BJ (cell line): ENCODE results near the gene CD28. TPM values are rescaled to one million over a fixed set of nuclear protein-coding genes. Genes with fewer than 3 reads are reported as not detected.

Source experiments
- CTCF ChIA-PET: fragments of 350-600 bp; formaldehyde crosslinking; extraction: SDS; loops from one replicate; lab custom pipeline; 2021; ENCODE audit warnings: antibody characterized with exemption, inconsistent platforms; lab: Yijun Ruan, JAX
- POLR2A ChIA-PET: fragments of 300-600 bp; sonication (Branson Sonifier 250); formaldehyde crosslinking; extraction: SDS; loops from one replicate; lab custom pipeline; 2021; ENCODE audit warnings: antibody characterized with exemption; lab: Charles Lee
- DNase-seq: peaks from one replicate; pipeline ENCODE4 v3.0.0-alpha.2; 2011; ENCODE audit warnings: low read depth
- H3K27me3 ChIP-seq: 2 replicates; pipeline ENCODE4 v1.6.0; 2011; ENCODE audit warnings: low read length; ENCODE audit not compliant: control insufficient read depth, insufficient read depth
- H3K36me3 ChIP-seq: 2 replicates; pipeline ENCODE4 v1.5.1; 2011; ENCODE audit warnings: low read length; ENCODE audit not compliant: control insufficient read depth, insufficient read depth
- H3K4me3 ChIP-seq: 2 replicates; pipeline ENCODE4 v1.5.1; 2011; ENCODE audit warnings: low read depth, mild to moderate bottlenecking, control low read depth, low read length
- polyA plus RNA-seq: library from polyadenylated mRNA; depleted of rRNA; stranded (reverse); fragments of >200 nt; gene quantifications from 2 replicates; pipeline ENCODE4 v1.2.3, GENCODE V29; 2011; rRNA removed
- small RNA-seq: library from RNA; depleted of rRNA; stranded (forward); fragments of <200 nt; gene quantifications from one replicate; pipeline ENCODE3, GENCODE V24; 2012; ENCODE audit warnings: low replicate concordance, low read depth; ENCODE audit not compliant: insufficient read length
- TF ChIP-seq, protein P1 (sequence below): IDR thresholded peaks from 2 replicates; pipeline ENCODE4 v1.5.1; 2011; ENCODE audit warnings: low read depth, mild to moderate bottlenecking, control low read depth, inconsistent platforms, low read length, moderate library complexity; ENCODE audit not compliant: insufficient read depth

CD28 gene
- polyA plus RNA-seq, 1 experiment = not detected

DNA sequence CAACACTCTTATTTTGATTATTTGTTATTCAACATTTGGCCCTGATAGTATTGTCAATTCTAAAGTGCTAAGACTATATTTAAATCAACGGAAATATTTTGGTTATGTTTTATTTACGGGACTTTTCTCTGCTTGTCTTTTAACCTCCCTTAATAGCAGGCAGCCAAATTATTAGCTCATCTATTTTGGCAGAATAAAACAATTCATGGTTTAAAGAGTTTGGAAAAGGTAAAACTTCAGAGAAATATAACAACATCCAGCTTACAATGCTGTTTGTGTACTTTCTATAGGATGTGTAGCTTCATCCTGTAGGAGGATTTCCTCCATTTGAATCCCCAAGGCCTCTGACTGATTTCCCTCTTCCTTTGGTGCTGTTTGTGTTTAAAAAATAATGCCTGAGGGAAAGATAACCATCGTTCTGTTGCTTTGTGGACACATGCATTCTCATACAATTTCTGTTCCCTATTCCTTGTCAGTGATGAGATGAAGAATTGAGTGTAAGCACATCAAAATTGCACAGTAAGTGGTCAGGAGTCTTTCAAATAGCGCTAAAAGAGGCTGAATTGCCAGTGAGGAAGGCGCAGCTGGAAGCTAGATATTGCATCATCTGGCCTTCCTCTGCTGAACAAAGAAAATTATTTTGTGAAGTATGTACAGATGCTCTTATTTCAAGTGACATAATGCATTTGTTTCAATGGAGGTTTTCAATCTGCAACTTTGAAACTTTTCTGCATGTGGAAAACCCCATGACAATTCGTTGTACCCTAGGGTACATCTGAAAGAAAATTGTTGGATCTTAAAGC, 80.3 kb downstream of the CD28 start:
- H3K4me3 ChIP-seq = no peak overlapping the region
- H3K36me3 ChIP-seq = no peaks in the 10 kb centered on the region
- POLR2A ChIA-PET = interaction anchor here (0.6 kb wide), 1 partner anchor 291 kb away, joined by 3 read pairs; no protein-coding TSS in a partner anchor
- TF ChIP-seq, protein P1, sequence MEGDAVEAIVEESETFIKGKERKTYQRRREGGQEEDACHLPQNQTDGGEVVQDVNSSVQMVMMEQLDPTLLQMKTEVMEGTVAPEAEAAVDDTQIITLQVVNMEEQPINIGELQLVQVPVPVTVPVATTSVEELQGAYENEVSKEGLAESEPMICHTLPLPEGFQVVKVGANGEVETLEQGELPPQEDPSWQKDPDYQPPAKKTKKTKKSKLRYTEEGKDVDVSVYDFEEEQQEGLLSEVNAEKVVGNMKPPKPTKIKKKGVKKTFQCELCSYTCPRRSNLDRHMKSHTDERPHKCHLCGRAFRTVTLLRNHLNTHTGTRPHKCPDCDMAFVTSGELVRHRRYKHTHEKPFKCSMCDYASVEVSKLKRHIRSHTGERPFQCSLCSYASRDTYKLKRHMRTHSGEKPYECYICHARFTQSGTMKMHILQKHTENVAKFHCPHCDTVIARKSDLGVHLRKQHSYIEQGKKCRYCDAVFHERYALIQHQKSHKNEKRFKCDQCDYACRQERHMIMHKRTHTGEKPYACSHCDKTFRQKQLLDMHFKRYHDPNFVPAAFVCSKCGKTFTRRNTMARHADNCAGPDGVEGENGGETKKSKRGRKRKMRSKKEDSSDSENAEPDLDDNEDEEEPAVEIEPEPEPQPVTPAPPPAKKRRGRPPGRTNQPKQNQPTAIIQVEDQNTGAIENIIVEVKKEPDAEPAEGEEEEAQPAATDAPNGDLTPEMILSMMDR = no peak
- CTCF ChIA-PET = interaction anchor here (1.0 kb wide), 1 partner anchor 10 kb away, joined by 3 read pairs; no protein-coding TSS in a partner anchor
- no peaks in the 10 kb centered on the region for H3K27me3 ChIP-seq
- no peak for DNase-seq

DNA sequence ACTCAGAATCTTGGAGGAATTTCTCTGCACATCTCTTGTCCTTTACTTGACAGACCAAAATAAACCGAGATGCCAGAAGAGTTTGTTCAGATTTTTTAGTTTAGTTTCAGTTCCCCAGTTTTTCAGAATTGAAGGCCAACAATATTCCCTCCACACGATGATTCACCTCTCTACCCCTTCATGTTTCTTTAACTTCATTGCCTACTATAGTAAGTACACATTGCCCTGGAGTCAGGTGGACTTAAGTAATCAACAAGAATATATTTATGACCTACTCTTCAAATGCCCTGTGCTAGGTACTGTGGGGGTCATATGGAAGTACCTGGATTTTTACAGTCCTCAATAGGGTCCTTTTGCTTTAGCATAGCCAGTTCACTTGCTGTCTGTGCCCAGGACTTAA, 81.5 kb downstream of the CD28 start:
- ChIA-PET POLR2A (no interaction called here), CTCF (interaction anchor here (1.0 kb wide), 1 partner anchor 9 kb away, joined by 3 read pairs; no protein-coding TSS in a partner anchor)
- no peaks in the 10 kb centered on the region for H3K36me3 ChIP-seq
- no peaks in the 10 kb centered on the region for H3K27me3 ChIP-seq
- H3K4me3 ChIP-seq = no peak overlapping the region
- DNase-seq = no peak
- TF ChIP-seq, protein P1 = no peak

Small RNA genes lying within 50 kb of the gene (small RNA-seq; reads per million reads assigned to genes)
- gene AC125238.1 (not detected), gene RNU6-474P (not detected)

Other genes starting within 250 kb of the CD28 start
- 3.3 and 5.6 TPM in 2 replicates for gene RAPH1, start 171.3 kb upstream of the CD28 start, polyA plus RNA-seq
- not detected in 2 replicates for gene CTLA4, start 161.1 kb downstream of the CD28 start, polyA plus RNA-seq
- not detected in 2 replicates for gene ICOS, start 230.1 kb downstream of the CD28 start, polyA plus RNA-seq